HCT116 (cell line): Measurements from ENCODE around the gene EHMT1.

Source experiments
- ELF1 ChIP-seq: IDR thresholded peaks from 2 replicates; pipeline ENCODE4 v1.6.1; 2012; ENCODE audit warnings: low read depth, borderline replicate concordance
- POLR2A ChIP-seq: IDR thresholded peaks from 2 replicates; pipeline ENCODE4 v1.7.0; 2011; ENCODE audit warnings: borderline replicate concordance; ENCODE audit not compliant: insufficient read depth, insufficient read length; ENCODE audit errors: extremely low read depth
- POLR2AphosphoS5 ChIP-seq: IDR thresholded peaks from 2 replicates; pipeline ENCODE4 v1.6.1; 2011; ENCODE audit warnings: mild to moderate bottlenecking, low read depth, low read length, moderate library complexity
- SRF ChIP-seq: IDR thresholded peaks from 2 replicates; pipeline ENCODE4 v1.6.1; 2012; ENCODE audit warnings: low read depth
- YY1 ChIP-seq: IDR thresholded peaks from 2 replicates; pipeline ENCODE4 v1.6.1; 2011; ENCODE audit warnings: low read length, low read depth, moderate library complexity, mild to moderate bottlenecking; ENCODE audit not compliant: insufficient replicate concordance; ENCODE audit errors: extremely low read depth
- ZNF274 ChIP-seq: fragments of 200-500 bp; sonication (Bioruptor generic); IDR thresholded peaks from 2 replicates; pipeline ENCODE4 v1.6.1; 2014; ENCODE audit warnings: mild to moderate bottlenecking, low read depth, low read length, inconsistent platforms
- TF ChIP-seq, protein P1 (sequence below), 3 experiments: fragments of 200-600 bp in 1 of 3; sonication (generic) in 1 of 3; IDR thresholded peaks in 2 of 3; conservative IDR thresholded peaks in 1 of 3; 2 replicates each; pipeline ENCODE4 v1.5.1; 2012 to 2017; ENCODE audit warnings: low read depth in 2 of 3, low read length in 2 of 3, antibody characterized with exemption in 1 of 3, borderline replicate concordance in 1 of 3, control low read depth in 1 of 3, mild to moderate bottlenecking in 1 of 3, mixed read lengths in 1 of 3, mixed run types in 1 of 3, moderate library complexity in 1 of 3; ENCODE audit not compliant: insufficient read depth in 1 of 3
- TF ChIP-seq, protein P2 (sequence below): IDR thresholded peaks from 2 replicates; pipeline ENCODE4 v1.6.1; 2012

DNA sequence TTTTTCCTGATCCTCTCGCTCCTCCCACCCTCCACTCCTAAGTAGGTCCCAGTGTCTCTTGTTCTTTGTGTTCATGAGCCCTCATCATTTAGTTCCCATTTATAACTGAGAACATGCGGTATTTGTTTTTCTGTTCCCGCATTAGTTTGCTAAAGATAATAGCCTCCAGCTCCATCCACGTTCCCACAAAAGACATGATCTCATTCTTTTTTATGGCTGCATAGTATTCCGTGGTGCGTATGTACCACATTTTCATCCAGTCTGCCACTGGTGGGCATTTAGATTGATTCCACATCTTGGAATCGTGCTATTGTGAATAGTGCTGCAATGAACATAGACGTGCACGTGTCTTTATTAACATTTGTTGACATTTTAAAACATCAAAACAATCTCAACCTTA is 224.6 kb downstream of the EHMT1 start:
- no peak for TF ChIP-seq POLR2A
- no peak for TF ChIP-seq SRF
- TF ChIP-seq, protein P1, sequence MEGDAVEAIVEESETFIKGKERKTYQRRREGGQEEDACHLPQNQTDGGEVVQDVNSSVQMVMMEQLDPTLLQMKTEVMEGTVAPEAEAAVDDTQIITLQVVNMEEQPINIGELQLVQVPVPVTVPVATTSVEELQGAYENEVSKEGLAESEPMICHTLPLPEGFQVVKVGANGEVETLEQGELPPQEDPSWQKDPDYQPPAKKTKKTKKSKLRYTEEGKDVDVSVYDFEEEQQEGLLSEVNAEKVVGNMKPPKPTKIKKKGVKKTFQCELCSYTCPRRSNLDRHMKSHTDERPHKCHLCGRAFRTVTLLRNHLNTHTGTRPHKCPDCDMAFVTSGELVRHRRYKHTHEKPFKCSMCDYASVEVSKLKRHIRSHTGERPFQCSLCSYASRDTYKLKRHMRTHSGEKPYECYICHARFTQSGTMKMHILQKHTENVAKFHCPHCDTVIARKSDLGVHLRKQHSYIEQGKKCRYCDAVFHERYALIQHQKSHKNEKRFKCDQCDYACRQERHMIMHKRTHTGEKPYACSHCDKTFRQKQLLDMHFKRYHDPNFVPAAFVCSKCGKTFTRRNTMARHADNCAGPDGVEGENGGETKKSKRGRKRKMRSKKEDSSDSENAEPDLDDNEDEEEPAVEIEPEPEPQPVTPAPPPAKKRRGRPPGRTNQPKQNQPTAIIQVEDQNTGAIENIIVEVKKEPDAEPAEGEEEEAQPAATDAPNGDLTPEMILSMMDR (IDR thresholded peaks at IDR 0.05 in 2 of 3, conservative IDR thresholded peaks at IDR 0.05 in 1 of 3; ENCODE audit: borderline replicate concordance in 1 of 3, insufficient read depth in 1 of 3, low read depth in 2 of 3, low read length in 2 of 3), result no peak
- TF ChIP-seq, protein P2, sequence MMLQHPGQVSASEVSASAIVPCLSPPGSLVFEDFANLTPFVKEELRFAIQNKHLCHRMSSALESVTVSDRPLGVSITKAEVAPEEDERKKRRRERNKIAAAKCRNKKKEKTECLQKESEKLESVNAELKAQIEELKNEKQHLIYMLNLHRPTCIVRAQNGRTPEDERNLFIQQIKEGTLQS, result no peak
- no peak for TF ChIP-seq YY1
- TF ChIP-seq ELF1, result no peak
- no peak for TF ChIP-seq ZNF274
- no peak for TF ChIP-seq POLR2AphosphoS5
